Breast epithelium (tissue), 4 donors: Measurements from ENCODE around the gene MYLK. TPM values are rescaled to one million over a fixed set of nuclear protein-coding genes. Genes with fewer than 3 reads are reported as not detected.

Experiments
- DNase-seq, 2 donors: peaks; one replicate each; pipeline ENCODE4 v3.0.0-alpha.2; 2019; ENCODE audit warnings: low spot score in 2 of 2
- H3K27ac ChIP-seq, 2 donors: fragments of 200-600 bp; sonication (generic) in 1 of 2; one replicate each; pipeline ENCODE4 v1.5.1; 2016 to 2019; ENCODE audit warnings: mild to moderate bottlenecking in 1 of 2
- H3K27me3 ChIP-seq, 2 donors: fragments of 200-600 bp; sonication (generic) in 1 of 2; one replicate each; pipeline versions ENCODE4 v1.5.1 to v1.6.0; 2017 to 2019; ENCODE audit warnings: control low read depth in 1 of 2, mild to moderate bottlenecking in 1 of 2
- H3K36me3 ChIP-seq: fragments of 200-600 bp; one replicate; pipeline ENCODE4 v1.5.1; 2019
- H3K4me1 ChIP-seq, 2 donors: fragments of 200-600 bp; sonication (generic); one replicate each; pipeline ENCODE4 v1.5.1; 2016 to 2019; ENCODE audit warnings: control low read depth in 1 of 2
- H3K4me3 ChIP-seq, 3 donors: fragments of 200-600 bp; sonication (generic); 1 replicate in 2 of 3; 2 replicates in 1 of 3; pipeline ENCODE4 v1.5.1; 2016 to 2019; ENCODE audit warnings: mild to moderate bottlenecking in 3 of 3, moderate library complexity in 2 of 3
- H3K9me3 ChIP-seq, 2 donors: fragments of 200-600 bp; sonication (generic) in 1 of 2; one replicate each; pipeline ENCODE4 v1.5.1; 2016 to 2019; ENCODE audit warnings: control low read depth in 1 of 2
- POLR2A ChIP-seq: fragments of 450-650 bp; IDR thresholded peaks from one replicate; pipeline ENCODE4 v1.6.1; 2016; ENCODE audit warnings: antibody characterized with exemption, mild to moderate bottlenecking, moderate library complexity
- POLR2AphosphoS5 ChIP-seq, 3 donors: sonication (generic); formaldehyde crosslinking; IDR thresholded peaks; one replicate each; pipeline ENCODE4 v1.6.1; 2017; ENCODE audit warnings: antibody characterized with exemption in 3 of 3
- intact Hi-C: fragments of 100-400 bp; cut with DNase I; formaldehyde crosslinking; loops from one replicate; pipeline ENCODE4 v1.15.1; 2023; ENCODE audit warnings: low total_unique reads
- total RNA-seq, 3 donors: library from RNA; depleted of rRNA; stranded (reverse); fragments of >200 nt; gene quantifications; one replicate each; pipeline ENCODE4 v1.1.0, GENCODE V29; 2016
- TF ChIP-seq, protein P1 (sequence below), 3 donors: fragments of 450-650 bp; IDR thresholded peaks; one replicate each; pipeline ENCODE4 v1.5.1; 2016 to 2017; ENCODE audit warnings: antibody characterized with exemption in 3 of 3, mild to moderate bottlenecking in 3 of 3, moderate library complexity in 3 of 3

MYLK gene
- total RNA-seq, 3 donors from 2014 or later: 87.2 to 188 (median 181) TPM

DNA sequence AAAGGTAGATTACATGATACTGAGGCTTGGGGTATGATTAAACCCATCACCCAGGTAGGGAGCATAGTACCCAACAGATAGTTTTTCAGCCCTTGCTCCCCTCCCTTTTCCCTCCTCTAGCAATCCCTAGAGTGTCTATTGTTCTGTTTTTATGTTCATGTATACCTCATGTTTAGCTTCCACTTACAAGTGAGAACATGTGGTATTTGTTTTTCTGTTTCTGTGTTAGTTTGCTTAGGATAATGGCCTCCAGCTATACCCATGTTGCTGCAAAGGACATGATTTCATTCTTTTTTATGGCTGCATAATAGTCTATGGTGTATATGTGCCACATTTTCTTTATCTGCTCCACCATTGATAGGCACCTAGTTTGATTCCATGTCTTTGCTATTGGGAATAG, 82.7 kb downstream of the MYLK start:
- H3K4me3 ChIP-seq: no peak overlapping the region
- H3K27me3 ChIP-seq: no peaks in the 10 kb centered on the region
- H3K4me1 ChIP-seq: no peaks in the 10 kb centered on the region
- TF ChIP-seq POLR2A: no peak
- no peak for TF ChIP-seq POLR2AphosphoS5 (IDR thresholded peaks at IDR 0.05)
- TF ChIP-seq, protein P1, sequence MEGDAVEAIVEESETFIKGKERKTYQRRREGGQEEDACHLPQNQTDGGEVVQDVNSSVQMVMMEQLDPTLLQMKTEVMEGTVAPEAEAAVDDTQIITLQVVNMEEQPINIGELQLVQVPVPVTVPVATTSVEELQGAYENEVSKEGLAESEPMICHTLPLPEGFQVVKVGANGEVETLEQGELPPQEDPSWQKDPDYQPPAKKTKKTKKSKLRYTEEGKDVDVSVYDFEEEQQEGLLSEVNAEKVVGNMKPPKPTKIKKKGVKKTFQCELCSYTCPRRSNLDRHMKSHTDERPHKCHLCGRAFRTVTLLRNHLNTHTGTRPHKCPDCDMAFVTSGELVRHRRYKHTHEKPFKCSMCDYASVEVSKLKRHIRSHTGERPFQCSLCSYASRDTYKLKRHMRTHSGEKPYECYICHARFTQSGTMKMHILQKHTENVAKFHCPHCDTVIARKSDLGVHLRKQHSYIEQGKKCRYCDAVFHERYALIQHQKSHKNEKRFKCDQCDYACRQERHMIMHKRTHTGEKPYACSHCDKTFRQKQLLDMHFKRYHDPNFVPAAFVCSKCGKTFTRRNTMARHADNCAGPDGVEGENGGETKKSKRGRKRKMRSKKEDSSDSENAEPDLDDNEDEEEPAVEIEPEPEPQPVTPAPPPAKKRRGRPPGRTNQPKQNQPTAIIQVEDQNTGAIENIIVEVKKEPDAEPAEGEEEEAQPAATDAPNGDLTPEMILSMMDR (IDR thresholded peaks at IDR 0.05): no peak
- intact Hi-C loops: no loop called here
- DNase-seq: no peak
- no peaks in the 10 kb centered on the region for H3K9me3 ChIP-seq
- no peaks in the 10 kb centered on the region for H3K36me3 ChIP-seq
- no peak overlapping the region for H3K27ac ChIP-seq

DNA sequence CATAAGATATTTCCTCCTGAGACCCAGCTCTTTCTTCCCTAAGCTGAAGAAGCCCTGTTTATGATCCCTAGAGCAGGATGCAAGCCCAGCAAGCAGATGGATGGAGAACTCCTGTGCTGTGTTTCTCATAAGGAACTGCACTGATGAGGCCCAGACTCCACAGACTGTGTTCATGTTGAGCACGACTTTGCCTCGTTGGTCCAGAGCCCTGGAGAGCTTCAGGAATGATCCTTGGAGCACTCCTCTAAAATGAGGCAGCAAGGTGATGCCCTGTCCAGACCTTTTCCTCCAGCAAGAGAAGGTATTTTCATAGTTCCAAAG, 83.8 kb downstream of the MYLK start:
- no peaks in the 10 kb centered on the region for H3K9me3 ChIP-seq
- H3K36me3 ChIP-seq: no peaks in the 10 kb centered on the region
- H3K27ac ChIP-seq: peak overlapping the region in 1 of 2 donors; percentile 68
- no peaks in the 10 kb centered on the region for H3K4me1 ChIP-seq
- no peak overlapping the region for H3K4me3 ChIP-seq
- H3K27me3 ChIP-seq: no peaks in the 10 kb centered on the region
- DNase-seq: no peak
- TF ChIP-seq, protein P1 (IDR thresholded peaks at IDR 0.05): no peak
- TF ChIP-seq POLR2AphosphoS5 (IDR thresholded peaks at IDR 0.05) (no peak), POLR2A (no peak)
- intact Hi-C loops: no loop called here

DNA sequence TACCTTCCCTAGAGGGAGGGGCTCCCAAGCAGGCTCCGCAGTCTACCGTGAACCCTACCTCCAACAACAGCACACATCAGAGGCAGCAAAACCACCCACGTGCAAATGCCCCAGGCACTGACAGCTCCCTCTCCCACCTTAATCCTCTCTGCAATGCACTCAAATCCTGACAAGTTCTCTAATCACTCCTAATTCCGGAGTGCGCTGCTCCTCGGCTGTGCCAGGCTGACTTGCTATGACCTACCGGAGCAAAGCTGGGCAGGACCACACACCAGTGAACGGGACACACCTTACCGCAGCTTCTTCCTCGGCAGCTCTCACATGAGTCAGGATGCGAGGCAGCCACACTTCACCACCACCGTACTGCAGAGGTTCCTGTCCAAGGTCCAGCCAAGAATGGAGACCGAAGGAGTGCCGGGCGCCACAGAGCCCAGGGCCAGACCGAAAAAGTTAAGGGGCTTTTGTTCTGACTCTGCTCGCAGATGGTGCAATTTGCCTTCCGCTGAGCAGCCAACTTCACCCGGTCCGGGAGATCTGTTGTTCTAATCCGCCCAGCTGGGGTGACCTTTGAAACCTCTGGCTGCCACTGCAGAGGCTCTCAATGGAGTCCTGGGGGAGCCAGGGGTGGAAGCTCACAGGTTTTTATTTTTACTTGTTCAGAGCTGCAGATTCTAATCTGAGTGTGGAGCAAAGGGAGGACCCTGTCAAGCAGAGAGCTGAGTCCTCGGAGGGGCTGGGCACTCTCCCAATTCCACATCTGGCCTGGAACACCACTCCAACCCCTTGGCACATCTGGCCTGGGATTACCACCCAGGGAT, 84.4 kb downstream of the MYLK start:
- H3K27me3 ChIP-seq: no peaks in the 10 kb centered on the region
- H3K4me3 ChIP-seq: peak overlapping the region; percentile 14 to 51 (median 23)
- TF ChIP-seq, protein P1 (IDR thresholded peaks at IDR 0.05): no peak
- TF ChIP-seq POLR2A: no peak
- no peak for TF ChIP-seq POLR2AphosphoS5 (IDR thresholded peaks at IDR 0.05)
- H3K27ac ChIP-seq: peak overlapping the region in 1 of 2 donors; percentile 68
- intact Hi-C loops: no loop called here
- no peaks in the 10 kb centered on the region for H3K4me1 ChIP-seq
- H3K9me3 ChIP-seq: no peaks in the 10 kb centered on the region
- H3K36me3 ChIP-seq: no peaks in the 10 kb centered on the region
- DNase-seq: no peak

DNA sequence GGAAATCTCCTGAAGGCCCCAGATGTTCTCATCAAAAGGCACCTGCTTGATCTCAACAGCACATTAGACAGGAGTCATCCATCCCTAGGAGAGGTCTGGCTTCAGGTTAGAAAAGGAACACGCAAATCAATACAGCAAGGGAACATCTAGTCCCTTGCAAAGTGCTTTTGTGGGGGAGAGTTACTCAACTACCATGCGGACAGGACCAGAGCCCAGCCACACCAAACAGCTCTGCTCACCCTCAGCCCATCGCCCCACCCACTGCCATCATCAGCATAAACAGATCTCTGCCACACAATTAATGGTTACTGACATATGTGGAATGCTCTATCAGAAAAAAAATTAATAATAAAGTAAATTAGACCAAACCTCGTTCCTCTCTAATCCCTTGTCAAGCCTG, 85.6 kb downstream of the MYLK start:
- H3K9me3 ChIP-seq: no peaks in the 10 kb centered on the region
- H3K4me1 ChIP-seq: no peaks in the 10 kb centered on the region
- intact Hi-C loops: no loop called here
- no peak overlapping the region for H3K27ac ChIP-seq
- no peak for DNase-seq
- H3K27me3 ChIP-seq: no peaks in the 10 kb centered on the region
- H3K36me3 ChIP-seq: no peaks in the 10 kb centered on the region
- TF ChIP-seq, protein P1 (IDR thresholded peaks at IDR 0.05): no peak
- TF ChIP-seq POLR2A: no peak
- no peak for TF ChIP-seq POLR2AphosphoS5 (IDR thresholded peaks at IDR 0.05)
- no peak overlapping the region for H3K4me3 ChIP-seq

DNA sequence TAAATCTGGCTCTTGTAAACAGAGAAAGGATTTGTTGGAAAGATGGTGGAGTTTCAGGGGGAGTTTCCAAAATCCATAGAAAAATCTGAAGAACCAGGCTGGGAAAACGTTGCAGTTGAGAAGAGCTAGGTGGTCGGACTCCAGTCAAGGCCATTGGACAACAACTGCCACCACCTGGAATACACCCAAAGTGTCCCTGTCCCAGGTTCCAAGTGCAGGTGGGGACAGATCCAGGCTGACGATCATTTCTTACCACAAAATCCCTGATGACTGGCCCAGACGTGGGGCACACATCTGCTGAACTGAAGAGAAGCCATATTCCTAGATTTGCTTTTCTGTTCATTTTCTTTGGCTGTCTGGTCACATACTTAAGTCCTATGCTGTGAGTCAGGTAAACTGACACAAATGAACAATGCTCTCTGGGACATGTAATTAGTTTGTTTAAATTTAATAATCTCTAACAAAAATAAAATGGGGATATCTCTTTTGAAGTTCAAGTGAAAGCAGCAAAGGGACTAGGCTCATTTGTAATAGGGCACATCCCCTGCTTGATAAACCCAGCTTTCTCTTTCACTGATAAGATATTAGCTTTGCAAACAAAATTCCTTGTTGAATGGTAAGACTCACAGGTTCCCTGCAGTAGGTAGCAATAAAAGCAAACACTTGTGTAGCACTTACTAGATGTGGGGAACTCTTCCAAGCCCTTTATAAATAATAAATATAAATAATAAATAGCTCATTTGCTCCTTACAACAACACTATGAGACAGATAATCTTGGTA, 88.5 kb downstream of the MYLK start:
- no peak overlapping the region for H3K27ac ChIP-seq

More for the DNA sequence above, 88.5 kb downstream of the MYLK start:
- no peaks in the 10 kb centered on the region for H3K9me3 ChIP-seq
- H3K27me3 ChIP-seq: no peaks in the 10 kb centered on the region
- H3K4me1 ChIP-seq: no peaks in the 10 kb centered on the region
- no peak for DNase-seq
- no peak overlapping the region for H3K4me3 ChIP-seq
- TF ChIP-seq POLR2A (no peak), POLR2AphosphoS5 (IDR thresholded peaks at IDR 0.05) (no peak)
- TF ChIP-seq, protein P1 (IDR thresholded peaks at IDR 0.05): no peak
- H3K36me3 ChIP-seq: no peaks in the 10 kb centered on the region
- intact Hi-C loops: no loop called here
